Measurements from ENCODE around the gene NOTCH1. TPM values are rescaled to one million over a fixed set of nuclear protein-coding genes. Genes with fewer than 3 reads are reported as not detected.

NOTCH1 gene
- total RNA-seq, 2 donors from 2014 or later, result 29.6 to 65.3 TPM

DNA sequence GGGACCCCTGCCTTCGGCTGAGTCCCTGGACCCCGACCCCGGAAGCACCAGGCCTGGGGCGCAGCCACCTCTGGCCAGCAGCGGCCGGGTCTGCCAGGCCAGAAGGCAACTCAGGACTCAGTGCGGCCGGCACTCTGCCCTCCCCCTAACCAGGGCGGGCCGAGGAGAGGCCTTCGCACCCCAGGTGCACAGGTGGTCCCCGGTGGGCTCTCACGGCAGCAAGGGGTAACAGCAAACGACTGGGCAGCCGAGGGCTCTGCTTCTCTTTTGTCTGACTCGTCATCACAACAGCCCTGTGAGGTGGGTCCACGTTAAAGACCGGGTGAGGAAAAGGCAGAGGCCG is 20.7 kb upstream of the NOTCH1 start:
- H3K4me3 ChIP-seq, result no peak overlapping the region
- H3K27ac ChIP-seq, result no peak overlapping the region
- DNase-seq, result no peak
- H3K36me3 ChIP-seq (replicated peaks in 1 of 2; ENCODE audit: insufficient read depth in 1 of 2, low read depth in 2 of 2), result no peaks in the 10 kb centered on the region
- no peaks in the 10 kb centered on the region for H3K9me3 ChIP-seq
- no peaks in the 10 kb centered on the region for H3K27me3 ChIP-seq
- ATAC-seq, result no peak
- WGBS, 2 donors, result 93% methylated on average over 15 of the region's 19 CpGs; no CpG with 5 or more reads in 1 of the 2 donors
- intact Hi-C loops (cut with DNase I), result no loop called here
- H3K4me1 ChIP-seq, result peaks cover 30% of the 10 kb centered on the region
- TF ChIP-seq CTCF (IDR thresholded peaks at IDR 0.05), result no peak
- no peak for TF ChIP-seq POLR2A (IDR thresholded peaks at IDR 0.05)

DNA sequence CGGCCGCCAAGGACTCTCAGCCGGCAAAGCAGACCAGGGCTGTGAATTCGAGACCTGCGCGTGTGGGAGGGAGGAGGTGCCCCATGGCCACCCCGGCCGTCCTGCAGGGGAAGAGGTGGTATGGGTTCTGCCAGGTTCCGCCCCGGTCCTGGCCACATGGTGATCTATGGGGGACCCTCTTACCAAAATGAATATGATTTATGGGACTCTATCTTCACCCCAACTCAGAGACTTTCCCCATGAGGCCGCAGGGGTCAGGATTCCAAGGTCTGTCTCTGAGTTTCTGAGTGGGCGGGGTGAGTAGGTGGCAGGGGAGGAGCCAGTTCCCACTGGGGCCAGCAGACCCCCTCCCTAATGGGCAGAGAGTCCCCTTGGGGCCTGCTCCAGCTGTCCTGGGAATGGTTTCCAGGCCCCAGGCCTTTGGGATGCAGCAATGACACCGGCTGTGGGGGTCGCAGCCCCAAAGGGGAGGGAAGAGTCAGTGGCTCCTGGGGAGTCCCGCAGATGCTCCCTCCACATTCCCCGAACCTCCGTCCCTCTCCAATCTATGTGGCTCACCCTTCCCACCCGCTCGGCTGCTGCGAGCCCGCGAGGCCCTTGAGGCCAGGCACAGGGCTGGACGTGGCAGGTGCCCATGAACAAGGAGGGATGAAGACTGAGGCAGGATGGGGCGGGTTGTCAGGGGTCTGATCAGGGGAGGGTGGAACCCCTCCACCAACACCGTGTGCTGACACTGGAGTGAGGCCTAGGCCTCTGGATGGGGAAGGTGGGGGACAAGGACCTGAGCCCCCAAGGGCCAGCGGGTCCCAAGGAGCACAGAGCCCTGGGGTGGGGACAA is 20.1 kb upstream of the NOTCH1 start:
- Histone ChIP-seq H3K27ac (peak overlapping the region in 1 of 4 donors; percentile 25), H3K4me3 (no peak overlapping the region), H3K4me1 (peaks cover 29% of the 10 kb centered on the region), H3K9me3 (no peaks in the 10 kb centered on the region), H3K36me3 (replicated peaks in 1 of 2; ENCODE audit: insufficient read depth in 1 of 2, low read depth in 2 of 2) (no peaks in the 10 kb centered on the region), H3K27me3 (no peaks in the 10 kb centered on the region)
- TF ChIP-seq CTCF (IDR thresholded peaks at IDR 0.05), result no peak
- TF ChIP-seq POLR2A (IDR thresholded peaks at IDR 0.05), result no peak
- no peak for ATAC-seq
- intact Hi-C loops (cut with DNase I), result no loop called here
- 83 to 91% methylated on average over 22 to 26 of the region's 26 CpGs for WGBS, 2 donors
- DNase-seq, result no peak

- H3K9me3 ChIP-seq, result no peaks in the 10 kb centered on the region
- ATAC-seq, result no peak
Measured at GRCh38 chr9:136565086-136565714, 19.4 kb upstream of the NOTCH1 start.

DNA sequence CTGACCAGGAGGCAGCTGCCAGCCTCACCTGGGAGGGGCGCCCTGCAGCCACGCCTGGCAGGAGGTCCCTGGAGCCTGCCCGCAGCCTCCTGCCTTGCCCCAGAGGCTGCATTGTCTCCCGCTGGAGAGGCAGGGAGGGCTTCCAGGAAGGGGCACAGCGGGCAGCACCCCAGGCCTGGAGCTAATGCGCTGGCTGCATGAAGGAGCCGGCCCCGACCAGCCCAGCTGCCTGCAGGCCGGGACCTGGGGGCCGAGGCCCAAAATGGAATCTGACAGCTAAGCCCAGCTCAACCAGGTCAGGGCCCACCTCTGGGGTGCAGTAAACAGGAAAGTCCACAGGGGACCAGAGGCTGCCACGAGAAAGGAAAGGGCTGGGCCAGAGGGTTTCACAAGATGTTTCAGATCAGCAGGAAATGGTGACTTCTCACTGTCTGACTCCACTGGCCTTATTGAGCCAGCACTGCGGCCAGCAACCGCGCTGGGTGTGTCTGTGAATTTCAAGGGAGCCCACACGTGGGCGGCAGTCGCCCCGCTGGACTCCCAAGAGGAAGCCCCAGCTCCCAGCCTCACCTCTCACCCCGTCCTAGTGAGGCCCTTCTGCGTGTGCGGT is 18.6 kb upstream of the NOTCH1 start:
- peak; percentile 28 for ATAC-seq
- Histone ChIP-seq H3K9me3 (no peaks in the 10 kb centered on the region), H3K36me3 (replicated peaks in 1 of 2; ENCODE audit: insufficient read depth in 1 of 2, low read depth in 2 of 2) (no peaks in the 10 kb centered on the region), H3K4me3 (no peak overlapping the region), H3K27ac (peak overlapping the region in 2 of 4 donors; percentile 58 to 65), H3K27me3 (no peaks in the 10 kb centered on the region), H3K4me1 (peaks cover 29% of the 10 kb centered on the region)
- TF ChIP-seq POLR2A (IDR thresholded peaks at IDR 0.05) (no peak), CTCF (IDR thresholded peaks at IDR 0.05) (peak in 1 of 7 experiments; percentile 15)
- intact Hi-C loops (cut with DNase I), result no loop called here
- peak in 3 of 4 donors; percentile 33 to 78 (median 40) for DNase-seq
- WGBS, 2 donors, result 71 to 80% methylated on average over 1 to 16 of the region's 21 CpGs

More at GRCh38 chr9:136565086-136565714, 19.4 kb upstream of the NOTCH1 start:
- 73 to 83% methylated on average over 17 to 28 of the region's 28 CpGs for WGBS, 2 donors
- no peak for DNase-seq
- intact Hi-C loops (cut with DNase I), result no loop called here
- peak overlapping the region in 2 of 4 donors; percentile 58 to 65 for H3K27ac ChIP-seq
- no peak overlapping the region for H3K4me3 ChIP-seq
- no peaks in the 10 kb centered on the region for H3K27me3 ChIP-seq
- peaks cover 29% of the 10 kb centered on the region for H3K4me1 ChIP-seq
- TF ChIP-seq CTCF (IDR thresholded peaks at IDR 0.05) (no peak), POLR2A (IDR thresholded peaks at IDR 0.05) (no peak)
- H3K36me3 ChIP-seq (replicated peaks in 1 of 2; ENCODE audit: insufficient read depth in 1 of 2, low read depth in 2 of 2), result no peaks in the 10 kb centered on the region

Measured in body of pancreas (tissue), 4 donors.